Body of pancreas (tissue), 4 donors: Measurements from ENCODE around the gene PRICKLE4.

ENCODE experiments used
- POLR2A ChIP-seq, 3 donors: fragments of 450-650 bp; IDR thresholded peaks; one replicate each; pipeline ENCODE4 v1.6.1; 2016; ENCODE audit warnings: antibody characterized with exemption in 3 of 3, mild to moderate bottlenecking in 2 of 3
- TF ChIP-seq, protein P1 (sequence below), 7 experiments: fragments of 450-650 bp in 4 of 7; fragments of 200-600 bp in 3 of 7; sonication (generic) in 3 of 7; IDR thresholded peaks; one replicate each; pipeline ENCODE4 v1.5.1; 2016 to 2019; ENCODE audit warnings: antibody characterized with exemption in 7 of 7

GRCh38 chr6:41771058-41771983 is 9.3 kb upstream of the PRICKLE4 start:
- TF ChIP-seq, protein P1, sequence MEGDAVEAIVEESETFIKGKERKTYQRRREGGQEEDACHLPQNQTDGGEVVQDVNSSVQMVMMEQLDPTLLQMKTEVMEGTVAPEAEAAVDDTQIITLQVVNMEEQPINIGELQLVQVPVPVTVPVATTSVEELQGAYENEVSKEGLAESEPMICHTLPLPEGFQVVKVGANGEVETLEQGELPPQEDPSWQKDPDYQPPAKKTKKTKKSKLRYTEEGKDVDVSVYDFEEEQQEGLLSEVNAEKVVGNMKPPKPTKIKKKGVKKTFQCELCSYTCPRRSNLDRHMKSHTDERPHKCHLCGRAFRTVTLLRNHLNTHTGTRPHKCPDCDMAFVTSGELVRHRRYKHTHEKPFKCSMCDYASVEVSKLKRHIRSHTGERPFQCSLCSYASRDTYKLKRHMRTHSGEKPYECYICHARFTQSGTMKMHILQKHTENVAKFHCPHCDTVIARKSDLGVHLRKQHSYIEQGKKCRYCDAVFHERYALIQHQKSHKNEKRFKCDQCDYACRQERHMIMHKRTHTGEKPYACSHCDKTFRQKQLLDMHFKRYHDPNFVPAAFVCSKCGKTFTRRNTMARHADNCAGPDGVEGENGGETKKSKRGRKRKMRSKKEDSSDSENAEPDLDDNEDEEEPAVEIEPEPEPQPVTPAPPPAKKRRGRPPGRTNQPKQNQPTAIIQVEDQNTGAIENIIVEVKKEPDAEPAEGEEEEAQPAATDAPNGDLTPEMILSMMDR (IDR thresholded peaks at IDR 0.05), result no peak
- TF ChIP-seq POLR2A (IDR thresholded peaks at IDR 0.05), result no peak
